Astrocyte of the spinal cord (primary cell): Measurements from ENCODE around the gene GDPGP1.
"Not testable (repeated sequence)": the region's sequence is repeated elsewhere in the genome, so short reads cannot be mapped to it uniquely, and the experiment has no call there.

Experiments
- DNase-seq: peaks from one replicate; pipeline ENCODE4 v3.0.0; 2011; ENCODE audit warnings: low read depth, low spot score
- H3K4me3 ChIP-seq: 2 replicates; pipeline ENCODE4 v1.5.1; 2011; ENCODE audit warnings: low read depth, mild to moderate bottlenecking, low read length, moderate library complexity
- in situ Hi-C: cut with HindIII; loops from 2 replicates; pipeline ENCODE4 v1.10.0; 2017; ENCODE audit warnings: low sequenced_read_pairs
- TF ChIP-seq, protein P1 (sequence below): IDR thresholded peaks from 2 replicates; pipeline ENCODE4 v1.5.1; 2012; ENCODE audit warnings: low read depth, mild to moderate bottlenecking, low read length, inconsistent platforms

The GDPGP1 gene

DNA sequence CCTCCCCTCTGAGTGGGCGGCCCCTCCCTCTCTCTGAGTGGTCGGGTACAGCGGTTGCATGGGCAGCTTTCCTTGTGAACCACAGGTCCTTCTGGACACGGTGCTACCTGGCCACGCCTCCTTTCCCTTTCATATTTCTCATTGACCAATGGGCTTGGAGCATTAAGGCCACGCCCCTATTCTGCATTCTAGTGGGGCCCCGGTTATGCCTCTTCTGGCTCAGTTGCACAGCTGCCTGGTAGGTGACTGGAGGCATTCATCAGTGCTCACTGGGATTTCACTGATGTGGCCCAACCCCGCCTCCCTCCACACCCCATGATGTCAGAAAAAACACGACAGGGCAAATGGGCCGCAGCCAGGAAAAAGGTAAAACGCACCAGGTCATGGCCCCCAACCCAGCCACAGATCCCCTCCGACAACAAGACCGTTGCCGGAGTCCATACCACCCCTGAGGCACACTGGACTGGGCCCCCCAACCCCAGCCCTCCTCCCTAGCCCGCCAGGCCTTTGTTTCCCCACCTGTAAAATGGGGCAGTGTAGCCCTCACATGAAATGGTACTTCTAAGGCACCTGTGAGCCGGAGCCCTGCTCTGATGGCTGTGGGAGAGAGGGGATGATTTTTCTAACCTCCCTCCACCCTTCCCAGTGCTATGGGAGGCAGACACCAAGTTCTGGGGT lies 57.8 kb downstream of the GDPGP1 start:
- TF ChIP-seq, protein P1, sequence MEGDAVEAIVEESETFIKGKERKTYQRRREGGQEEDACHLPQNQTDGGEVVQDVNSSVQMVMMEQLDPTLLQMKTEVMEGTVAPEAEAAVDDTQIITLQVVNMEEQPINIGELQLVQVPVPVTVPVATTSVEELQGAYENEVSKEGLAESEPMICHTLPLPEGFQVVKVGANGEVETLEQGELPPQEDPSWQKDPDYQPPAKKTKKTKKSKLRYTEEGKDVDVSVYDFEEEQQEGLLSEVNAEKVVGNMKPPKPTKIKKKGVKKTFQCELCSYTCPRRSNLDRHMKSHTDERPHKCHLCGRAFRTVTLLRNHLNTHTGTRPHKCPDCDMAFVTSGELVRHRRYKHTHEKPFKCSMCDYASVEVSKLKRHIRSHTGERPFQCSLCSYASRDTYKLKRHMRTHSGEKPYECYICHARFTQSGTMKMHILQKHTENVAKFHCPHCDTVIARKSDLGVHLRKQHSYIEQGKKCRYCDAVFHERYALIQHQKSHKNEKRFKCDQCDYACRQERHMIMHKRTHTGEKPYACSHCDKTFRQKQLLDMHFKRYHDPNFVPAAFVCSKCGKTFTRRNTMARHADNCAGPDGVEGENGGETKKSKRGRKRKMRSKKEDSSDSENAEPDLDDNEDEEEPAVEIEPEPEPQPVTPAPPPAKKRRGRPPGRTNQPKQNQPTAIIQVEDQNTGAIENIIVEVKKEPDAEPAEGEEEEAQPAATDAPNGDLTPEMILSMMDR = no peak
- in situ Hi-C loops = no loop called here
- no peak overlapping the region for H3K4me3 ChIP-seq
- no peak for DNase-seq

DNA sequence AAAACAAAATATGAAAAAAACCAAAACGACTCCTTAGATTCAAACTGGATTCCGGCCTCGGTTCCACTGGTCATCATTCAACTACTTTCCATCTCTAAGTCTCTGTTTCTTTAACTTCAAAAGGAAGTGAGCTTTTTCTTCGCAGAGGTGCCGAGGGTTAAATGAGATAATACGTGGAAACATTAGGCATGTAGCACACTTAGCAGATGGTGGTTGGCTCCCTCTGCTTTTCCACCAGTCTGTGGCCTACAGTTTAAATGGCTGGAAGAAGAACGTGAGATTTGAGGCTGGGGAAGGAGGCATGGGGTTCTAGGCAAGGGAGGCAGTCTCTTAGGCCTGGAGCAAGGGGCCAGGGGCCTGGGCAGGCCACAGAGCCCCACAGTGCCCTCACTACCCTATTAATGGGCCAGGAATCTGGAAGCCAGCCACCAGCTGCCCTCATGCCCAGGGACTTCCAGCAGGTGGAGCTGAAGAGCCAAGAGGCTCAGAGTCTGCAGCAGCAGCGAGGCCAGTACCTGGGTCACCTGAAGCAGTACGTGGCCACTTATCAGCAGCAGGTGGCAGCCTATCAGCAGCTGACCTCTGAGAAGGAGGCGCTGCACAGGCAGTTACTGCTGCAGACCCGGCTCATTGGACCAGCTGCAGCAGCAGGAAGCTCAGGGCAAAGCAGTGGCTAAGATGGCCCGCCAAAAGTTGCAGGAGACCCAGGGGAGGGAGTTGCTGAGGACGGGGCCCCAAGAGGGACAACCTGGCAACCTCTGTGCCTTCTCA lies 59.2 kb downstream of the GDPGP1 start:
- H3K4me3 ChIP-seq, in situ Hi-C loops: not testable (repeated sequence)
- peak; percentile 35 for DNase-seq
- TF ChIP-seq, protein P1 = peak; percentile 83

DNA sequence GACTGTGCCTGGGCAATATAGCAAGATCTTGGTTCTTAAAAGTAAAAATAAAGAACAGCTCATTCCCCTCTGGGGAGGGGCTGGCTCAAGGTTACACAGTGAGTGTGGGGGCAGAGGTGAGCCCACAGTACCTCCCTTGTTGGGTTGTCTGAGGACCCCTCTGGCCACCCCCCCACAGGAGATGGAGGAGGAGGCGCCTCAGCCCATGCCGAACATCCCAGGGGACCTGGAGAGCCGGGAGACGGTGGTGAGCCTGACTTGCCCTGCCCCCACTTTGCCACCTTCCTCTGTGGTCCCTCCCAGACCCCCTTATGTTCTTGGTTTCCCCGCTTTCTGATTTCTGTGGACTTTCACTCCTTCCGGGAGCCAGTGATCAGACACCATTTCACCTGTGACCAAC lies 60.1 kb downstream of the GDPGP1 start:
- in situ Hi-C loops = no loop called here
- H3K4me3 ChIP-seq = no peak overlapping the region
- no peak for DNase-seq

DNA sequence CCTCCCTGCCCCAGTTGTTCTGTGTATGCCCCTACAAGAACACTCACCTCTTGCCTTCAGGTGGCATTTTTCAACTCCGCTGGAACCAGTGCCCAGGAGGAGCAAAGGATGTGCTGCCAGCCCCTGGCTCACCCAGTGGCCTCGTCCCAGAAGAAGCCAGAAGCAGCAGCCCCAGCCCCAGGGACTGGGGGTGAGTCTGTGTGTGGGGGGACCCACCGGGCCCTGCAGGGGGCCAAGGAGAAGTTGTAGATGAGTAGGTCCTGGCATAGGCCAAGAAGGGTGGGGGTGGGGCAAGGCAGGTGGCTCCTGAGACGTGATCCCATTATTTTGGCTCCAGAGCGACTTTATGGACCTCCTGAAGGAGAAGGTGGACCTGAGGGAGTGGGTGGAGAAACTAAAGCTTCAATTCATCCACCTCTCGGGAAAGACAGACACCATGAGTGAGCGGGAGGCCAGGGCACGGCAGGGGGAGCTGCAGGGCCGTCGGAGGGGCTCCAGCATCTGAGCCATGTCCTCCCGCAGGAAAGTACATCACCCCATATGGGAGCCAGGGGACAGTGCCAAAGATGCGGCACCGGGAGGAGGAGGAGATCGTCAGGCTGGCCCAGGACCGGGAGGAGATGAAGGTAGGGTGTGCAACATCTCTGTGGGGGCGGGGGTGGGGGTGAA lies 60.7 kb downstream of the GDPGP1 start:
- H3K4me3 ChIP-seq = no peak overlapping the region
- TF ChIP-seq, protein P1 = no peak
- DNase-seq = no peak
- in situ Hi-C loops = no loop called here

More for the DNA sequence above, 60.1 kb downstream of the GDPGP1 start:
- TF ChIP-seq, protein P1 = no peak

DNA sequence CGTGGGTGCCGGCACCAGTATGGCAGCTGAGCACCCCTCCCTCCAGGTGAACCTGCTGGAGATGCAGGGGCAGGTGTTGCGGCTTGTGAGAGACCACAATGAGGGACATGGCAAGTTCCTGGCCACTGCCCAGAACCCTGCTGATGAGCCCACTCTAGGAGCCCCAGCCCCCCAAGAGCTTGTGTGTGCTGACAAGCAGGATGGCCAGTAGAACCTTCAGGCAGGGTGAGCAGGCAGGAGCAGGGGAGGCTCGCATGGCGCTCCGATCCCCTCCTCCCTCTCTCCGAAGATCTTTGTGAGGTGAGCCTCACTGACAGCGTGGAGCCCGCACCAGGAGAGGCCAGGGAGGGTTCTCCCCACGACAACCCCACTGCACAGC lies 61.2 kb downstream of the GDPGP1 start:
- no peak overlapping the region for H3K4me3 ChIP-seq
- DNase-seq = no peak
- in situ Hi-C loops = no loop called here
- TF ChIP-seq, protein P1 = no peak
